ENCODE measurements around the gene LSM8. TPM values are rescaled to one million over a fixed set of nuclear protein-coding genes. Genes with fewer than 3 reads are reported as not detected.

The LSM8 gene
- total and polyA plus RNA-seq, 2 donors (not counting 3 experiments of a cell fraction or from before 2014, with no cell fraction given) = 26.8 to 34.1 TPM

GRCh38 chr7:118169146-118169545, 14.8 kb upstream of the LSM8 start:
- H2AFZ ChIP-seq (ENCODE audit: low read depth, low read length) = no peak overlapping the region
- H3K27me3 ChIP-seq (ENCODE audit: control insufficient read depth in 2 of 2, insufficient read depth in 2 of 2, low read length in 2 of 2) = peaks cover 0 to 6% of the 10 kb centered on the region in 2 experiments
- H3K27ac ChIP-seq (ENCODE audit: insufficient read depth, low read depth, low read length) = no peak overlapping the region
- no peak overlapping the region for H3K4me3 ChIP-seq (replicated peaks in 1 of 3; ENCODE audit: insufficient read depth in 1 of 3, low read depth in 1 of 3, low read length in 3 of 3)
- dilution Hi-C loops (cut with MboI; ENCODE audit: extremely low pct_ligation_motif_present, low sequenced_read_pairs) (no loop called here), intact Hi-C loops (cut with micrococcal nuclease) (no loop called here)
- H3K4me1 ChIP-seq (ENCODE audit: control insufficient read depth, extremely low read depth, insufficient read depth, low read length) = no peaks in the 10 kb centered on the region
- H4K20me1 ChIP-seq (replicated peaks; ENCODE audit: control insufficient read depth, extremely low read depth, insufficient read depth, low read length) = no peaks in the 10 kb centered on the region
- no peaks in the 10 kb centered on the region for H3K79me2 ChIP-seq (ENCODE audit: control insufficient read depth, insufficient read depth, low read length)
- H3K4me2 ChIP-seq (ENCODE audit: insufficient read depth, low read length) = no peak overlapping the region
- CTCF ChIA-PET = interaction anchor here (1.8 kb wide), 1 partner anchor 15 kb away, joined by 7 read pairs; no protein-coding TSS in a partner anchor
- no peak for DNase-seq (ENCODE audit: low read depth, low spot score)
- no peaks in the 10 kb centered on the region for H3K36me3 ChIP-seq (ENCODE audit: control insufficient read depth in 2 of 2, extremely low read depth in 1 of 2, insufficient read depth in 2 of 2, low read length in 2 of 2)
- TF ChIP-seq JUN (IDR thresholded peaks at IDR 0.05; ENCODE audit: borderline replicate concordance, insufficient read depth, insufficient read length, low read depth) = no peak
- no peak for TF ChIP-seq MAX (IDR thresholded peaks at IDR 0.05; ENCODE audit: insufficient read depth, insufficient read length)
- TF ChIP-seq MYC (IDR thresholded peaks at IDR 0.05; ENCODE audit: low read depth, low read length) = no peak
- TF ChIP-seq GATA2 (IDR thresholded peaks at IDR 0.05; ENCODE audit: insufficient read depth, insufficient read length, low read depth, low read length) = no peak
- no peak for TF ChIP-seq POLR2AphosphoS5 (IDR thresholded peaks at IDR 0.05; ENCODE audit: insufficient read depth, low read depth, low read length)
- TF ChIP-seq EZH2 (IDR thresholded peaks at IDR 0.05; ENCODE audit: borderline replicate concordance, low read depth, low read length, severe bottlenecking) = no peak
- no peak for TF ChIP-seq POLR2A (IDR thresholded peaks at IDR 0.05; ENCODE audit: low read depth, low read length)
- no peak for TF ChIP-seq FOS (IDR thresholded peaks at IDR 0.05; ENCODE audit: borderline replicate concordance, insufficient read depth, low read length)
- TF ChIP-seq CTCF (IDR thresholded peaks at IDR 0.05; ENCODE audit: extremely low read depth in 1 of 2, insufficient read depth in 1 of 2, low read depth in 1 of 2, low read length in 2 of 2) = no peak
- BruUV-seq (replicated peaks) = no TSS peak
- POLR2A ChIA-PET = no interaction called here
- H3K9me3 ChIP-seq (replicated peaks; ENCODE audit: control insufficient read depth, insufficient read depth, low read length) = no peaks in the 10 kb centered on the region
- FAIRE-seq = no peak
- no peaks in the 10 kb centered on the region for H3K9me1 ChIP-seq (replicated peaks; ENCODE audit: control insufficient read depth, extremely low read depth, insufficient read depth, low read length)
- H3K9ac ChIP-seq (replicated peaks; ENCODE audit: extremely low read depth, insufficient read depth, low read length) = no peak overlapping the region
